GM12874 (cell line): ENCODE results near the gene ESRP2.

Experiments used
- CTCF ChIP-seq: IDR thresholded peaks from 2 replicates; pipeline ENCODE4 v1.5.1; 2011; ENCODE audit warnings: low read depth, mild to moderate bottlenecking, control low read depth, low read length, moderate library complexity; ENCODE audit not compliant: insufficient read depth

The ESRP2 gene

DNA sequence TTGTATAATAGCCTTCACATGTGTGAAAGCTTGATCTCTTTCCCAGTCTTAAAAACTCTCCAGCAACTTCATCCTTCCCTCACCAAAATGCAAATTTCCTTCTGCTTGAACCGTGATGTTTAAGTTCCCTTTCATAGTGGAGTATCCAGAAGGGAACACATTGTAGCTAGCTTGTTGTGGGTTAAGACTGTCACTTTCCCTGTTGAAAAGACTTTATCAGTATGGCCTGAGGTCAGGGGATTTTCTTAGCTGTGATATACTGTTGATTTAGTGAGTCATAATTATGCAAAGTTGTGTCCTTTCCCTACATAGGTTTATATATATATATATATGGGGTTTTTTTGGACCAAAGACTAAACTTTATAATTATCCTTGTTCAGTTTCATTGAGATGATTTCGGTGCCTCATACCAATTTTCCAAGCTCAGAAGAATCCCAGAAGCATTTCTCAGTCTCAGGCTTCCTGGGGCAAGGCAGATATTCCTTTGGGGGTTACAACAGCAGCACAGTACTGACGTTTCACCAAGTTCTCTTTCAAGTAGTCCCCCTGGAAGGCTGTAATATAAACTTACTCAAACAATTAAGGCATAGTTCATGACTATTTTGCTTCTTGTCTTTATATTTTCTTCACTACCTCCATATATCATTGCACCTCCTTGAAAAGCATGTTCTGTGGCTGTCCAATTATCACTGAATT lies 35.7 kb downstream of the ESRP2 start:
- no peak for TF ChIP-seq CTCF

GRCh38 chr16:68197250-68197649 lies 38.7 kb downstream of the ESRP2 start:
- TF ChIP-seq CTCF: no peak

DNA sequence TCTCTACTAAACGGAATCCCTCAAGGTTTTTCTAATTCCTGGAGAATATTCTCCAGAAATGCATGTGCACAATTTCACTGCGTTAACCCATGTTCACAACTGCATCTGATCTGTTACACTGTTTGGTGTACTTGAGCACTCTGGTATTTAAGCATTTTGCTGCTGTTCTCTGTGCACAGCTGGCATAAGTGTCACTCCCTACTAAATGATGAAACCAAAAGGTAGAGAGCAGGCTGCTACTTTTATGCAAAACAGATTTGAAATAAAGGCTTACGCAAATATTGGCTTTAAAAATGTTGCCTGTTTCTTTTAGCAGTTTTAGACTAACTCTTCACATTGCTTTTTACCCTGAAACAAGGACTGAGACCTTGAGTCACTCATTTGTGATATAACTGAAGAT lies 41.7 kb downstream of the ESRP2 start:
- TF ChIP-seq CTCF: no peak

DNA sequence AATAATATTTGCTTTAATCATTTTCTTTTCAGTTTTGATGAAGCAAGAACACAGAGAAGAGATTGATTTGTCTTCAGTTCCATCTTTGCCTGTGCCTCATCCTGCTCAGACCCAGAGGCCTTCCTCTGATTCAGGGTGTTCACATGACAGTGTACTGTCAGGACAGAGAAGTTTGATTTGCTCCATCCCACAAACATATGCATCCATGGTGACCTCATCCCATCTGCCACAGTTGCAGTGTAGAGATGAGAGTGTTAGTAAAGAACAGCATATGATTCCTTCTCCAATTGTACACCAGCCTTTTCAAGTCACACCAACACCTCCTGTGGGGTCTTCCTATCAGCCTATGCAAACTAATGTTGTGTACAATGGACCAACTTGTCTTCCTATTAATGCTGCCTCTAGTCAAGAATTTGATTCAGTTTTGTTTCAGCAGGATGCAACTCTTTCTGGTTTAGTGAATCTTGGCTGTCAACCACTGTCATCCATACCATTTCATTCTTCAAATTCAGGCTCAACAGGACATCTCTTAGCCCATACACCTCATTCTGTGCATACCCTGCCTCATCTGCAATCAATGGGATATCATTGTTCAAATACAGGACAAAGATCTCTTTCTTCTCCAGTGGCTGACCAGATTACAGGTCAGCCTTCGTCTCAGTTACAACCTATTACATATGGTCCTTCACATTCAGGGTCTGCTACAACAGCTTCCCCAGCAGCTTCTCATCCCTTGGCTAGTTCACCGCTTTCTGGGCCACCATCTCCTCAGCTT lies 45.0 kb downstream of the ESRP2 start:
- TF ChIP-seq CTCF: no peak

GRCh38 chr16:68190081-68190480 lies 45.8 kb downstream of the ESRP2 start:
- TF ChIP-seq CTCF: no peak

- TF ChIP-seq CTCF: no peak
Measured at GRCh38 chr16:68188170-68188569, 47.8 kb downstream of the ESRP2 start.

DNA sequence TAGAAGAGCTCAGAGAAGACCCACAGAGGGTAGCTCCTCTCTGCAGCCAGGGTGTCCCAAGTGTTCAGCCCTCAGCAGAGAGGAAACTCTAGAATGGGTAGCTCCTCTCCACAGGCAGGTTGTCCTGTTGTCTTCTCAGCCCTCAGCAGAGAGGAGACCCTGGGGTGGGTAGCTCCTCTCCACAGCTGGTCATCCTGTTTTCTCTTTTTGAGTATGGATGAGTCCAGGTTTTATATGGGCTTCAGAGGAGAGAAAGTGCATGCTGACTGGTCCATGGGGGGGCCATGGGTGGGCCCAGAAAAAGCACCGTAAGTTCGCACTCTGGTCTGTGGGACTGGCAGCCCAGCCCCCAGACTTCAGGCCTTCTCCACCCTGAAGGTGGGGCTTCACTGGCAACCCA lies 48.4 kb downstream of the ESRP2 start:
- TF ChIP-seq CTCF: no peak
